ENCODE results near the gene GRXCR1. TPM values are rescaled to one million over a fixed set of nuclear protein-coding genes. Genes with fewer than 3 reads are reported as not detected.

Gene GRXCR1
- total RNA-seq, 1 donor from 2014 or later: not detected

GRCh38 chr4:42923431-42923830 is 30.9 kb downstream of the GRXCR1 start:
- H3K36me3 Mint-ChIP-seq: no peaks in the 10 kb centered on the region
- DNase-seq (ENCODE audit: low spot score in 2 of 2, unreplicated experiment in 2 of 2): no peak
- H3K4me1 Mint-ChIP-seq: no peaks in the 10 kb centered on the region
- no peaks in the 10 kb centered on the region for H3K9me3 Mint-ChIP-seq
- no peaks in the 10 kb centered on the region for H3K27me3 Mint-ChIP-seq (ENCODE audit: low read depth)
- H3K27ac Mint-ChIP-seq: no peak overlapping the region
- no peak for TF ChIP-seq CTCF (IDR thresholded peaks at IDR 0.05; ENCODE audit: unreplicated experiment)
- no peak overlapping the region for H3K4me3 Mint-ChIP-seq

GRCh38 chr4:42925921-42926320 is 33.4 kb downstream of the GRXCR1 start:
- H3K27me3 Mint-ChIP-seq (ENCODE audit: low read depth): no peaks in the 10 kb centered on the region
- no peaks in the 10 kb centered on the region for H3K36me3 Mint-ChIP-seq
- H3K9me3 Mint-ChIP-seq: no peaks in the 10 kb centered on the region
- no peak for TF ChIP-seq CTCF (IDR thresholded peaks at IDR 0.05; ENCODE audit: unreplicated experiment)
- H3K4me1 Mint-ChIP-seq: no peaks in the 10 kb centered on the region
- no peak for DNase-seq (ENCODE audit: low spot score in 2 of 2, unreplicated experiment in 2 of 2)
- H3K4me3 Mint-ChIP-seq: no peak overlapping the region
- no peak overlapping the region for H3K27ac Mint-ChIP-seq

GRCh38 chr4:42927946-42928345 is 35.4 kb downstream of the GRXCR1 start:
- no peak overlapping the region for H3K4me3 Mint-ChIP-seq
- H3K27me3 Mint-ChIP-seq (ENCODE audit: low read depth): no peaks in the 10 kb centered on the region
- no peaks in the 10 kb centered on the region for H3K9me3 Mint-ChIP-seq
- DNase-seq (ENCODE audit: low spot score in 2 of 2, unreplicated experiment in 2 of 2): no peak
- H3K4me1 Mint-ChIP-seq: no peaks in the 10 kb centered on the region
- H3K36me3 Mint-ChIP-seq: no peaks in the 10 kb centered on the region
- no peak overlapping the region for H3K27ac Mint-ChIP-seq
- no peak for TF ChIP-seq CTCF (IDR thresholded peaks at IDR 0.05; ENCODE audit: unreplicated experiment)

- Mint-ChIP-seq H3K36me3 (no peaks in the 10 kb centered on the region), H3K27me3 (ENCODE audit: low read depth) (no peaks in the 10 kb centered on the region), H3K4me3 (no peak overlapping the region), H3K9me3 (no peaks in the 10 kb centered on the region), H3K27ac (no peak overlapping the region), H3K4me1 (no peaks in the 10 kb centered on the region)
- TF ChIP-seq CTCF (IDR thresholded peaks at IDR 0.05; ENCODE audit: unreplicated experiment): no peak
- no peak for DNase-seq (ENCODE audit: low spot score in 2 of 2, unreplicated experiment in 2 of 2)
Observed at GRCh38 chr4:42928582-42928981, 36.1 kb downstream of the GRXCR1 start.

GRCh38 chr4:42942216-42942615 is 49.7 kb downstream of the GRXCR1 start:
- Mint-ChIP-seq H3K9me3 (peaks cover 5% of the 10 kb centered on the region), H3K4me1 (no peaks in the 10 kb centered on the region), H3K27ac (no peak overlapping the region), H3K27me3 (ENCODE audit: low read depth) (no peaks in the 10 kb centered on the region), H3K36me3 (no peaks in the 10 kb centered on the region), H3K4me3 (no peak overlapping the region)
- DNase-seq (ENCODE audit: low spot score in 2 of 2, unreplicated experiment in 2 of 2): no peak
- TF ChIP-seq CTCF (IDR thresholded peaks at IDR 0.05; ENCODE audit: unreplicated experiment): no peak

GRCh38 chr4:42945874-42946273 is 53.4 kb downstream of the GRXCR1 start:
- Mint-ChIP-seq H3K27me3 (ENCODE audit: low read depth) (no peaks in the 10 kb centered on the region), H3K4me1 (no peaks in the 10 kb centered on the region), H3K27ac (no peak overlapping the region), H3K4me3 (no peak overlapping the region), H3K9me3 (no peaks in the 10 kb centered on the region), H3K36me3 (no peaks in the 10 kb centered on the region)
- no peak for DNase-seq (ENCODE audit: low spot score in 2 of 2, unreplicated experiment in 2 of 2)
- no peak for TF ChIP-seq CTCF (IDR thresholded peaks at IDR 0.05; ENCODE audit: unreplicated experiment)

All from mesothelial cell of epicardium (in vitro differentiated cells).